ENCODE data around the gene LDB2.

The LDB2 gene

GRCh38 chr4:16726368-16727050 is 171.9 kb downstream of the LDB2 start:
- Histone ChIP-seq H3K4me3 (ENCODE audit: low read depth, low read length) (no peak overlapping the region), H3K27ac (no peak overlapping the region), H3K9me3 (ENCODE audit: severe bottlenecking) (no peaks in the 10 kb centered on the region), H3K36me3 (no peaks in the 10 kb centered on the region), H3K27me3 (ENCODE audit: insufficient read depth, low read depth, severe bottlenecking) (peaks cover 49% of the 10 kb centered on the region)
- no peak for DNase-seq
- TF ChIP-seq CTCF (IDR thresholded peaks at IDR 0.05; ENCODE audit: low read depth, low read length) = no peak

- H3K36me3 ChIP-seq = no peaks in the 10 kb centered on the region
- peaks cover 39% of the 10 kb centered on the region for H3K27me3 ChIP-seq (ENCODE audit: insufficient read depth, low read depth, severe bottlenecking)
- TF ChIP-seq CTCF (IDR thresholded peaks at IDR 0.05; ENCODE audit: low read depth, low read length) = no peak
- H3K9me3 ChIP-seq (ENCODE audit: severe bottlenecking) = no peaks in the 10 kb centered on the region
- DNase-seq = no peak
- no peak overlapping the region for H3K4me3 ChIP-seq (ENCODE audit: low read depth, low read length)
- no peak overlapping the region for H3K27ac ChIP-seq
These were observed 173.2 kb downstream of the LDB2 start for GRCh38 chr4:16725252-16725651.

GRCh38 chr4:16722416-16722815 is 176.0 kb downstream of the LDB2 start:
- Histone ChIP-seq H3K27me3 (ENCODE audit: insufficient read depth, low read depth, severe bottlenecking) (peaks cover 14% of the 10 kb centered on the region), H3K27ac (no peak overlapping the region), H3K4me3 (ENCODE audit: low read depth, low read length) (no peak overlapping the region), H3K9me3 (ENCODE audit: severe bottlenecking) (no peaks in the 10 kb centered on the region), H3K36me3 (no peaks in the 10 kb centered on the region)
- no peak for TF ChIP-seq CTCF (IDR thresholded peaks at IDR 0.05; ENCODE audit: low read depth, low read length)
- DNase-seq = no peak

GRCh38 chr4:16721613-16722291 is 176.7 kb downstream of the LDB2 start:
- no peak for TF ChIP-seq CTCF (IDR thresholded peaks at IDR 0.05; ENCODE audit: low read depth, low read length)
- H3K4me3 ChIP-seq (ENCODE audit: low read depth, low read length) = no peak overlapping the region

GRCh38 chr4:16720761-16721160 is 177.7 kb downstream of the LDB2 start:
- Histone ChIP-seq H3K4me3 (ENCODE audit: low read depth, low read length) (no peak overlapping the region), H3K36me3 (no peaks in the 10 kb centered on the region), H3K27ac (no peak overlapping the region), H3K9me3 (ENCODE audit: severe bottlenecking) (no peaks in the 10 kb centered on the region), H3K27me3 (ENCODE audit: insufficient read depth, low read depth, severe bottlenecking) (peaks cover 6% of the 10 kb centered on the region)
- no peak for TF ChIP-seq CTCF (IDR thresholded peaks at IDR 0.05; ENCODE audit: low read depth, low read length)
- DNase-seq = no peak

More at GRCh38 chr4:16721613-16722291, 176.7 kb downstream of the LDB2 start:
- Histone ChIP-seq H3K27me3 (ENCODE audit: insufficient read depth, low read depth, severe bottlenecking) (peaks cover 7% of the 10 kb centered on the region), H3K36me3 (no peaks in the 10 kb centered on the region), H3K27ac (no peak overlapping the region), H3K9me3 (ENCODE audit: severe bottlenecking) (no peaks in the 10 kb centered on the region)
- DNase-seq = no peak
